Stimulated activated naive CD8-positive, alpha-beta T cell treated with anti-CD3 and anti-CD28 coated beads, Interleukin-15, Interleukin-2, amounts not matched to agents 100 U/mL and 50 U/mL, for 24 hours (primary cell): Measurements from ENCODE around the gene CDC37L1.
"Not testable (repeated sequence)": the region's sequence is repeated elsewhere in the genome, so short reads cannot be mapped to it uniquely, and the experiment has no call there.

Experiments
- ATAC-seq: fragments of 150-1000 bp; cut with Tn5 transposase; one replicate; pipeline ENCODE4 v1.10.0; 2021
- DNase-seq: peaks from one replicate; pipeline ENCODE4 v3.0.0; 2021

Gene CDC37L1

GRCh38 chr9:4679268-4680172 lies at the start of gene CDC37L1:
CDC37L1 (plus strand) TSS chr9:4679569; CDS start chr9:4679768, 199 bp downstream.
- ATAC-seq: peak; percentile 99

GRCh38 chr9:4630836-4631235 lies 48.5 kb upstream of the CDC37L1 start:
- no peak for ATAC-seq
- DNase-seq: no peak

More at GRCh38 chr9:4679268-4680172, at the start of gene CDC37L1:
- peak; percentile 100 for DNase-seq

GRCh38 chr9:4638968-4639367 lies 40.4 kb upstream of the CDC37L1 start:
- no peak for DNase-seq
- no peak for ATAC-seq

- no peak for ATAC-seq
- no peak for DNase-seq
Measured at GRCh38 chr9:4639420-4639819, 39.9 kb upstream of the CDC37L1 start.

GRCh38 chr9:4640027-4640426 lies 39.3 kb upstream of the CDC37L1 start:
- ATAC-seq (no peak), DNase-seq (peak; percentile 41)

- DNase-seq (no peak), ATAC-seq (no peak)
Measured at GRCh38 chr9:4642351-4642750, 37.0 kb upstream of the CDC37L1 start.

- peak; percentile 36 for ATAC-seq
- no peak for DNase-seq
Measured at GRCh38 chr9:4654084-4654483, 25.3 kb upstream of the CDC37L1 start.

GRCh38 chr9:4654538-4654937 lies 24.8 kb upstream of the CDC37L1 start:
- DNase-seq (no peak), ATAC-seq (no peak)

- DNase-seq, ATAC-seq: not testable (repeated sequence)
Measured at GRCh38 chr9:4656196-4656595, 23.2 kb upstream of the CDC37L1 start.

GRCh38 chr9:4656621-4657020 lies 22.7 kb upstream of the CDC37L1 start:
- no peak for DNase-seq
- no peak for ATAC-seq

GRCh38 chr9:4657426-4658159 lies 21.8 kb upstream of the CDC37L1 start:
- ATAC-seq: no peak

GRCh38 chr9:4660665-4661064 lies 18.7 kb upstream of the CDC37L1 start:
- not testable (repeated sequence) for DNase-seq, ATAC-seq

More at GRCh38 chr9:4657426-4658159, 21.8 kb upstream of the CDC37L1 start:
- no peak for DNase-seq

- no peak for DNase-seq
Measured at GRCh38 chr9:4661165-4661564, 18.2 kb upstream of the CDC37L1 start.

GRCh38 chr9:4661611-4662010 lies 17.8 kb upstream of the CDC37L1 start:
- no peak for DNase-seq
- no peak for ATAC-seq

More at GRCh38 chr9:4661165-4661564, 18.2 kb upstream of the CDC37L1 start:
- no peak for ATAC-seq

- ATAC-seq: peak; percentile 83
Measured at GRCh38 chr9:4662108-4662988, 17.0 kb upstream of the CDC37L1 start, which contains the start of gene PLPP6. PLPP6 (plus strand) TSS chr9:4662294; CDS start chr9:4662376, 82 bp downstream.

GRCh38 chr9:4662989-4663792 lies 16.2 kb upstream of the CDC37L1 start:
- ATAC-seq (no peak), DNase-seq (no peak)

More at GRCh38 chr9:4662108-4662988, 17.0 kb upstream of the CDC37L1 start, which contains the start of gene PLPP6:
- DNase-seq: peak; percentile 84

- ATAC-seq: no peak
Measured at GRCh38 chr9:4663956-4664355, 15.4 kb upstream of the CDC37L1 start.

GRCh38 chr9:4665357-4665756 lies 14.0 kb upstream of the CDC37L1 start:
- DNase-seq: no peak
- ATAC-seq: no peak

More at GRCh38 chr9:4663956-4664355, 15.4 kb upstream of the CDC37L1 start:
- no peak for DNase-seq

- peak; percentile 13 for ATAC-seq
- peak; percentile 49 for DNase-seq
Measured at GRCh38 chr9:4666042-4666699, 13.2 kb upstream of the CDC37L1 start, which contains the start of gene SPATA6L. SPATA6L (minus strand) TSS chr9:4666480; CDS start chr9:4666250, 230 bp downstream.

GRCh38 chr9:4667681-4668080 lies 11.7 kb upstream of the CDC37L1 start:
- no peak for DNase-seq

More at GRCh38 chr9:4667681-4668080, 11.7 kb upstream of the CDC37L1 start:
- ATAC-seq: no peak
